Hepatic stellate cell (primary cell): ENCODE results near the gene ZNF488.

Experiments
- DNase-seq: peaks from one replicate; pipeline ENCODE4 v3.0.0; 2011; ENCODE audit warnings: low spot score

The ZNF488 gene

DNA sequence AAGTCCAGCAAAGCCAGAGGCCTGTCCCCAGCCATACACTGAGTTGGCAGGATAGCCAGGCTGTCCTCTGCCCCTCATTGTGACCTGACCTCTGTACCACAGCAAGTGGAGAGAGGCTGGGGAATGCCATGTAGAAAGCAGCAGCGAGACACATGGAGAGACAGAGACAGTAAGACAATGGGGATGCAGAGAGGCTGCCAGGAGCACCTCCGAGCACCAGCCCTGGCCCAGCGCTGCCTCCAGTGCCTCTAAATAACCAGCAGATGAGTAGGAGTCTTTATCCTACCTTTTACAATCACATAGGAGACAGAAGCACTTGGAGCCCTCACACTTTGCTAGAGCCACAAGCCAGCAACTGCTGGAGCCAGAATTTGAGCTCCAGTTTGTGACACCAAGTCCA is 53.7 kb downstream of the ZNF488 start:
- no peak for DNase-seq

DNA sequence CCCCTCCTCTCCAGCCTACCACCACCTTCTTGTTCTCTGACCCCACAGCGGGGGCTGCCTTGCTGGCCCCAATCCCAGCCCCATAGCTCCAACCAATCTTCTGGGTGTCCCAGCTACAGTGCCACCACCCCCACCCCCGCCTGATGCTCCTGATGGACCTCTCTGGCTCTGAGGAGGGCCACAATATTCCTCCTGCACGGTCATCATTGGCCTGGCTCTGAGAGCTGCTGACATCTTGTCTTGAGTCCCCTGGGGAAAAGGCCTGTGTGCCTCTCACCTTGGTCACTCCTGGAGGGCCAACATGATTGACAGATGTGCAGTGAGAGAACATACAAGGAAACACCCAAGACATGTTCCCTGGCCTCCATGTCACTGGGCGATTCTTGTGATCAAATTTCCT is 54.2 kb downstream of the ZNF488 start:
- no peak for DNase-seq

DNA sequence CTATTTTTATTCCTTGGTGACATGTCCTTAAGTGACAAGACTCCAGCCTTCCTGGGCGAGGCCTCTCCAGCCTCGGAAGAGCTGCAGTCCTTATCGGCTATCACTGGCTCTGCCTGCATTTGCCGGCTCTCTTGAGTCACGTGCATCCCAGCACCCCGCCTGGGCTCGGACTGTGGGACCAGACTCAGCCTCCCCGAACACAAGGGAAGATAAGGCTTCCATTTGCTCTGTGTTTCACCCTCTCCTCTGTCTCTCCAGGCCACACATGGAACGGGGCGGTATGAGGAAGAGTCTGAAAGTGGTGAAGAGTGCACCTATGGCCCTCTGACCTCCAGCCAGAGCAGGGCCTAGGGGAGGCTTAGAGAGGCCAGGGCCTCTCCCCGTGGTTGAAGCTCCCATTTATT is 57.2 kb downstream of the ZNF488 start:
- DNase-seq, result no peak

DNA sequence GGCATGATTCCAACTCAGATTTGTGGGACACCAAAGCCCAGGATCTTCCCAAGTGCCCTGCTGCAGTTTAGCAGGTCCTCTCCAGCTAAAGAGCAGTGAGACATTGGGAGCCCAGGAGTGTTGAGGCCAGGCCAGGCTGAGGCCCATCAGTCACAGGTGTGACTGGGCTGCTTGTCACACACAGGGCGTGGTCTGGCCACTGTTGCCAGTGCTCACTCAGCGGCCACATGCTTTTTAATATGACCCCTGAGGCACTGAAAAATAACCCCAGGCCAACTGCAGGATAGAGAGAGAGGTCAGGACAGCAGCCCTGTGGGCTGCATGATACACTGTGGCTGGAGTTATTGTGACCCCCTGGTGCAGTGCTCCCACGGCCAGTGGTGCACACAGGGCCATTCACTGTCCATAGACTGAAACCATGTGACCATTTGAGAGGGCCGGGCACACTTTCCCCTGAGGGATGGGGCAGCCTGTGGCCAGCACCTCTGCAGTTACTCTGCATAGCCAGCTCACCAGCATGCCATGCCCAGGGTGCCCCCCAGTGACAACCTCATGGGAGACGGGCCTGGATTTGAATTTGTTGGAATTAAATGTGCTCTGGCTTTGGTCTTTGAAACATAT is 57.7 kb downstream of the ZNF488 start:
- no peak for DNase-seq

DNA sequence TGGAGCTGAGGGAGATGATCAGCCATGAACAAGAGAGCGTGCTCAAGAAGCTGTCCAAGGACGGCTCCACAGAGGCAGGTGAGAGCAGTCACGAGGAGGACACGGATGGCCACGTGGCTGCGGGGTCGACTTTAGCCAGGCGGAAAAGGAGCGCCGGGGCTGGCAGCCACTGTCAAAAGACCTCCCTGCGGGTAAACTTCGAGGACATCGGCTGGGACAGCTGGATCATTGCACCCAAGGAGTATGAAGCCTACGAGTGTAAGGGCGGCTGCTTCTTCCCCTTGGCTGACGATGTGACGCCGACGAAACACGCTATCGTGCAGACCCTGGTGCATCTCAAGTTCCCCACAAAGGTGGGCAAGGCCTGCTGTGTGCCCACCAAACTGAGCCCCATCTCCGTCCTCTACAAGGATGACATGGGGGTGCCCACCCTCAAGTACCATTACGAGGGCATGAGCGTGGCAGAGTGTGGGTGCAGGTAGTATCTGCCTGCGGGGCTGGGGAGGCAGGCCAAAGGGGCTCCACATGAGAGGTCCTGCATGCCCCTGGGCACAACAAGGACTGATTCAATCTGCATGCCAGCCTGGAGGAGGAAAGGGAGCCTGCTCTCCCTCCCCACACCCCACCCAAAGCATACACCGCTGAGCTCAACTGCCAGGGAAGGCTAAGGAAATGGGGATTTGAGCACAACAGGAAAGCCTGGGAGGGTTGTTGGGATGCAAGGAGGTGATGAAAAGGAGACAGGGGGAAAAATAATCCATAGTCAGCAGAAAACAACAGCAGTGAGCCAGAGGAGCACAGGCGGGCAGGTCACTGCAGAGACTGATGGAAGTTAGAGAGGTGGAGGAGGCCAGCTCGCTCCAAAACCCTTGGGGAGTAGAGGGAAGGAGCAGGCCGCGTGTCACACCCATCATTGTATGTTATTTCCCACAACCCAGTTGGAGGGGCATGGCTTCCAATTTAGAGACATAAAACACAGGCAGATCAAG is 58.5 kb downstream of the ZNF488 start:
- DNase-seq, result no peak

DNA sequence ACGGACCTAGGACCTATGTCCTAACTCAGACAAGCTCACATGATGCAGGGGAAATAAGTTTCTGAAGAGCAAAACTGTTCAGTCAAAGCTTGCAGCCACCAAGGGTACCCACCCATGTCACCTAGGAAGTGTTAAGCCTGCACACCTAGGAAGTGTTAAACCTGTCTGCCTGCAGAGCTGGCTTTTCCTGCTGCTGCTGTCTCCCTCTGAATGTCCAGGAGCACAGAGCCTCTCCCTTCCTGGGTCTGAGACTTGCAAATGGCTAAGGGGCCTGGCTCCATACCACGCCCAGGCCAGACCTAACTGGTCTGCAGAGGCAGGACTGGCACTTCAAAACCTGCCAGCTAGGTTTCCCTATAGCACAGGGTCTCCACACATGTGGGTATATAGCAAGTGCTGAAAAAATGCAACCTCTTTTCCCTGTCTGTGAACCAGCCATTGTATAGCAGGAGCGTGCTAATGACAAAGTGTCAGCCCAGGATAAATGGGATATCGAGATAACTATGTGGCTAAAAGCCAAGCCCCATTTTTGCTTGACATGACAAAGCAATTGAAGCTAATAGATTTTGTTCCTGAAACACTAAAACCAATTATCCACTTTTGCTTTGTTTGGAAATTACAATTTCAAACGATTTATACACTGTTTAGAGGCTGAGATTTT is 60.3 kb downstream of the ZNF488 start:
- DNase-seq, result no peak

DNA sequence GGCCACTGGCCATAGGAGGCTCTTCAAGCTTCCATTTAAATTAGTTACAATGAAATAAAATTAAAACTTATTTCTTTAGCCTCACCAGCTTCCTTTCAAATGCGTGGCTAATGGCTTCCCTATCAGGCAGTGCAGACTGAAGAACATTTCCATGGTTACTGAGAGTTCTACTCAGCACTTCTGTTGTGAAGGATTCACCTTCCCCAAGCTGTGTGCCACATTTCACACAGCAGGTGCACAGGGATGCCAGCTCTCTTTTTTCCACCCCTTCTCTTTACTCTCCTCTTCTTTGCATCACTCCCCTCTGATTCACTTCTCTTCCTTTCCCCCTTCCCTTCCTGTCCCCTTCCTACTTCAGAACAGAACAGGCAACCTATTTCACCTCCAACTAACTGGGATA is 61.0 kb downstream of the ZNF488 start:
- DNase-seq, result no peak

DNA sequence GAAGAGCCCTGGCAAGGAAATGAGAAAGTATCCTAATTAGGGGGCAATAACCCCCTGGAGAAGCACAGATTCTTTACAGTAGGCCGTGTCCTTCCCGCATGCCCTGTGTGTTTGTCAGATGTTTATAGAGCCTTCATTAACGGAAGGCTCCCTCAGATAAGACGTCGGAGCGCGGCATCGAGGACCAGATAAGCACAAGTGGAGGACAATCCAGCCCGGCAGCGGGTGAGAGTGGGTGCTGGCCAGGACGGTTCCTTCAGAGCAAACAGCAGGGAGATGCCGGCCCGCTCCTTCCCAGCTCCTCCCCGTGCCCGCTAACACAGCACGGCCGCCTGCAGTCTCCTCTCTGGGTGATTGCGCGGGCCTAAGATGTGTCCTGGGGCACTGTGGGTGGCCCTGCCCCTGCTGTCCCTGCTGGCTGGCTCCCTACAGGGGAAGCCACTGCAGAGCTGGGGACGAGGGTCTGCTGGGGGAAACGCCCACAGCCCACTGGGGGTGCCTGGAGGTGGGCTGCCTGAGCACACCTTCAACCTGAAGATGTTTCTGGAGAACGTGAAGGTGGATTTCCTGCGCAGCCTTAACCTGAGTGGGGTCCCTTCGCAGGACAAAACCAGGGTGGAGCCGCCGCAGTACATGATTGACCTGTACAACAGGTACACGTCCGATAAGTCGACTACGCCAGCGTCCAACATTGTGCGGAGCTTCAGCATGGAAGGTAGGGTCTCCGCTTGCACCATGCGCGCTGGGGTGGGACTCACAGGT is 61.6 kb downstream of the ZNF488 start, which contains the start of gene GDF2:
GDF2 (plus strand) TSS at position 155 of the 762 bp plus-strand sequence; CDS start at position 370, 215 bp downstream.
- DNase-seq, result no peak

DNA sequence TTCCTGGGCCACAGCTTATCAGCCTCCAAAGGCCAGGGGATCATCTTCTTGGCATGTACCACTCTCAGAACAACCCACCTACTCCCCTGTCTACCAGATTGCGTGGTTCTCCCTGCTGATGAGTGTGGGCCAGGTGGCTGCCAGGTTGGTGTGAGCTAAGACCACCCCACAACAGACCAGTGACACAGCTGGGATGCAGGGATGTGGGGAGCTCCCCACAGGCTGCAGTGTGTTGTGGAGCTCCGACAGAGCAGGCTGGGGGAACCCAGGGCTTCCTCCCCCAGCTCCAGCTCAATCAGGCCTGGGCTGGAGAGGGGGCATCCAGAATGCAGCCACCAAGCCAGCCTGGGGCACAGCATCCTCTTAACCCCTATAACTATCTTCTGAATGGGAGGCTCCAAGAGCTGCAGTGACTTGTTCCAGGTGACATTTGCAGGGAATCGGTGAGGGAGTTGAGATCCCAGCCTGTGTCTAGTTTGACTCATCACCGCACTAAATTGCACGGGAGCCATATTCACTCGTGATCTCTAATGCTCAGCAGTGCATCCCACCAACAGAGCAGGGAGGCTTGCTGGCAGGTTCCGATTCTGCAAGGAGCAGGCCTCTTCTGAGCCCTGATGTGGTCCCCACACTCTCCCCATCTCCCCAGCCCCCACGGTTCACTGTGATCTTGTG is 62.4 kb downstream of the ZNF488 start:
- no peak for DNase-seq

DNA sequence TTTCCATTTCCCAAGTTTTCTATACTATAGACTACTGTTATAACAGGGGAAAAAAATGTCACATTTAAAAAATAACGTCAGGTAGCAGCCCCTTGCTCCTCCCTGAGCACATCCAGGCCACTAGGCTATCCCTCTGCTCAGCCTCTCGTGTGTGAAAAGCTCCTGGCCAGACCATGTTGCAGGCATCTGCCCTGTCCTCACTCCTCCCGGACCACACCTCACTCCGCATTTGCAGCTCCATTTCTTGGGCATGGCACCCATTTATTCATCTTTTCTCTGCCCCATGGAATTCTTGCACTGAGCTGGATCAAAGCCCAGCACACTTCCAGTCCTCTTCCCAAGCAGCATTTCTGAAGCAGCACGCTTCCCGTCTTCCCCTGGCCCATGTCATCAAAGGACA is 63.3 kb downstream of the ZNF488 start:
- DNase-seq, result no peak

DNA sequence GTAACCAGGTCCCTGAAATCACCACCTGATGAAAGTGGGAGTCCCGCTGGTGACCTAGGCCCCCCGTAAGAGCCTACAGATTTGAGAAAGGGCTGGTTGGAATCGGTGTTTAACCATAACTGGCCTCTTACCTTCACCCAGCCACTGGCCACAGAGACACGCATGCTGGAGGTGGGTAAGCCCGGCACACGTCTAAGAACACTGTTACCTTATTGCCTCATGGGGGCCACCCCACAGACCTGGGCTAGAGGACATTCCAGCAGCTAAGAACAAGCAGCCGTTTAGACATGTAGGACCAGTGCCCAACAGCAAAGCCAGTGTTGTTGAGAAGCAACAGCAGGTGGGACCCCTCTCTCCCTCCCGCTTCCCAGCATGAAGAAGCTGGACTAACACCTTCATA is 64.3 kb downstream of the ZNF488 start:
- no peak for DNase-seq

DNA sequence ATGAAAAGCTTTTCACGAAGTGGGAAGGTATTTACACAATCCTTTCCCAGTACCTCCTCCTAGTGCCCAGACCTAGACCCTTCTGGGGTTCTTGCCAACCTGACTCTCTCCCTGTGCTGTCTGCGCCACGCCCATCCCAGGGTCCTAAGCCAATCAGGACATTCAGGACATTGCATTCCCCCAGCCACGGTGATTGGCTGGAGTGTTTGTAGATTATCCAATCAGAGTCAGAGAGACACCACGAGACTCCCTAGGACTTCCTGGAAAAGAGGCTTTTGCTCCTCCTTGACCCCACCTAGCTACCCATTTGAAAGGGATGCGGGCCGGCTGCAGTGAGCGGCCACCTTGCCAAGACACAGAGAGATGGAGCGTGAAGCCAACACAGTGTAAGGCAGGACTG is 65.4 kb downstream of the ZNF488 start:
- no peak for DNase-seq

DNA sequence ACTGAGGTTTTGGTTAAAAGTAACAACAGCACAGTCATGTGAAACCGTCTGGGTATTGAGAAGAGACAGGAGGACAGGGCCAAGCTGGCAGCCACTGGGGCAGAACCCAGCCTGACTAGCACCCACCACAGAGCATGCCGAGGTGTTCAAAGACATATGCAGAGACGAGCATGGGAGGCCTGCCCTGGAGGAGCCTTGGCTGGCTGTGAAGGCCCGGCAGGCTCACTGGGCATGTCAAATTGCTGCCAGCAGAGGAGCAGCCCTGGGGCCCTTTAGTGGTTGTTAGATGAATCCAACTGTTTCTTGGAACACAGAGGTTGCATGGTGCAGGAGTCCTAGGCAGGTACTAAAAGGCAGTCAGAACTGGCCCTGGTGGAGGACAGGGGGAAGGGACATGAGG is 66.8 kb downstream of the ZNF488 start:
- DNase-seq, result no peak

DNA sequence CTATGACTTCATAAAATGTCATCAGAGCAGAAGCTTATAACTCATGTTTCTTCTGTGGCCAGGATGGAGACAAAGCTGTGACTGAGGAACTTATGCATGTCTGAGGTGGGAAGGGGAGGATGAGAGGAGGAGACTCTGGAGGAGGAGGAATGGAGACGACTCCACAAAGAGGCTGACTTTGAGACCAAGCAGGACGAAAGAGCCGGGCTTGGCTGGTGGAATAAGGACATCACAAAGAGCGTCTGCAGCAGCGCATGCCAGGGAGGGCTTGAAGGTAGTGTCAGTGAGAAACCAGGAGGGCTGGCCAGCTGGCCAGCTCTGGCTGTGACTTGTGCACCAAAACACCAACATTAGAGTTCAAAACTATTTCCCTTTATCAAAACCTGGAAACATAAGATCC is 68.0 kb downstream of the ZNF488 start:
- DNase-seq, result no peak
